ENCODE results near the gene MYO7B. TPM values are rescaled to one million over a fixed set of nuclear protein-coding genes. Genes with fewer than 3 reads are reported as not detected.

Gene MYO7B
- total RNA-seq, 1 donor from 2014 or later = 0.29 TPM

DNA sequence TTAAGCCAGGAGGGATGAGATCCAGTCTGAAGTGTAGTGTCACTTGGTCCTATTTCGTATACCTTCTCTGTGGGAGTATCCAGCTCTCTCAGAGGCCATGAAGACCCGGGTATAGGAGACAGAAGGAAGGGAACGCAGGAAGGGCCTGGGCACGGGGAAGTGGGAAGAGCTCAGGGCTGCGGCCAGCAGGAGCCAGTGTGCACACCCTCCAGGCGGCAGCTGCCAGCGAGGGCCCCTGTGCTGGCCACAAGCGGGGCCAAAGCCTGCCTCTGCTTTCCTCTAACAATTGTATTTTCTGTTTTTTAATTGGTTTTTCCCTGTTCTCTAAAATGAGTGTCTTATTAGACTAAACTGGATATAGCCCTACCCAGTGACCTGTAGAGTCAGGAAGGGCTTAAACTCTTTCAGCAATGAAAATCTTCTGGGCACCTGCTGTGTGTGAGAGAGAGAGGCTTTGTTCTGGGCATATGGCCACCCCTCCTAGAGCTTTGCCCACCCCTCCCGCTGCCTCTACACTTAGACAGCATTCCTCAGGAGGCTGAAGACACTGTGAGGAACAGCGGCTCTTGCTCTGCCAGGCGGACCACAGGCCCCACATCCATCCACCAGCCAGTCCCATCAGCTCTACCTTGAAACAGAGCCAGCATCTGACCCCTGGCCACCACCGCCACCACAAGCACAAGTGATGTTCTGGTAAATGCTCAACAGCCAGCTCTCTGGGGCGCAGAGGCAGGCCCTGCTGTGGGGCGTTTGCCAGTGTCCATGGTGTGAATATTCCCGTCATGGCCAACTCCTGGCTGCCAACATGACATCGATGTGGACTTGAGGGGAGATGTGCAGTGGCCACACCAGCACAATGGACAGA is 120.0 kb downstream of the MYO7B start:
- no peaks in the 10 kb centered on the region for H3K36me3 Mint-ChIP-seq (ENCODE audit: unreplicated experiment)
- no peak for DNase-seq
- no peak overlapping the region for H3K27ac Mint-ChIP-seq (ENCODE audit: unreplicated experiment)
- peaks cover 4% of the 10 kb centered on the region for H3K27me3 Mint-ChIP-seq (ENCODE audit: unreplicated experiment)
- TF ChIP-seq CTCF (IDR thresholded peaks at IDR 0.05; ENCODE audit: partially characterized antibody, unreplicated experiment) = no peak
- no peak overlapping the region for H3K4me3 Mint-ChIP-seq (ENCODE audit: unreplicated experiment)
- peaks cover 3% of the 10 kb centered on the region for H3K9me3 Mint-ChIP-seq (ENCODE audit: unreplicated experiment)
- peaks cover 7% of the 10 kb centered on the region for H3K4me1 Mint-ChIP-seq (ENCODE audit: low read depth, unreplicated experiment)

GRCh38 chr2:127656569-127657231 is 121.2 kb downstream of the MYO7B start:
- Mint-ChIP-seq H3K9me3 (ENCODE audit: unreplicated experiment) (peaks cover 3% of the 10 kb centered on the region), H3K4me1 (ENCODE audit: low read depth, unreplicated experiment) (peaks cover 7% of the 10 kb centered on the region), H3K36me3 (ENCODE audit: unreplicated experiment) (no peaks in the 10 kb centered on the region), H3K27ac (ENCODE audit: unreplicated experiment) (no peak overlapping the region), H3K4me3 (ENCODE audit: unreplicated experiment) (no peak overlapping the region), H3K27me3 (ENCODE audit: unreplicated experiment) (peaks cover 4% of the 10 kb centered on the region)
- peak; percentile 10 for DNase-seq
- TF ChIP-seq CTCF (IDR thresholded peaks at IDR 0.05; ENCODE audit: partially characterized antibody, unreplicated experiment) = no peak

- Mint-ChIP-seq H3K4me3 (ENCODE audit: unreplicated experiment) (no peak overlapping the region), H3K9me3 (ENCODE audit: unreplicated experiment) (peaks cover 3% of the 10 kb centered on the region), H3K36me3 (ENCODE audit: unreplicated experiment) (no peaks in the 10 kb centered on the region), H3K27me3 (ENCODE audit: unreplicated experiment) (peaks cover 4% of the 10 kb centered on the region), H3K4me1 (ENCODE audit: low read depth, unreplicated experiment) (peaks cover 7% of the 10 kb centered on the region), H3K27ac (ENCODE audit: unreplicated experiment) (no peak overlapping the region)
- no peak for DNase-seq
- no peak for TF ChIP-seq CTCF (IDR thresholded peaks at IDR 0.05; ENCODE audit: partially characterized antibody, unreplicated experiment)
These were observed 121.7 kb downstream of the MYO7B start for GRCh38 chr2:127657232-127657595.

GRCh38 chr2:127658146-127658545 is 122.7 kb downstream of the MYO7B start:
- H3K9me3 Mint-ChIP-seq (ENCODE audit: unreplicated experiment) = peaks cover 3% of the 10 kb centered on the region
- DNase-seq = peak; percentile 4
- H3K4me1 Mint-ChIP-seq (ENCODE audit: low read depth, unreplicated experiment) = peaks cover 7% of the 10 kb centered on the region
- H3K27me3 Mint-ChIP-seq (ENCODE audit: unreplicated experiment) = peaks cover 4% of the 10 kb centered on the region
- no peak for TF ChIP-seq CTCF (IDR thresholded peaks at IDR 0.05; ENCODE audit: partially characterized antibody, unreplicated experiment)
- no peak overlapping the region for H3K27ac Mint-ChIP-seq (ENCODE audit: unreplicated experiment)
- no peaks in the 10 kb centered on the region for H3K36me3 Mint-ChIP-seq (ENCODE audit: unreplicated experiment)
- H3K4me3 Mint-ChIP-seq (ENCODE audit: unreplicated experiment) = no peak overlapping the region

Measured in glutamatergic neuron (in vitro differentiated cells).